GM21526 (cell line): ENCODE results near the gene RPF1.
"Not testable (repeated sequence)": the region's sequence is repeated elsewhere in the genome, so short reads cannot be mapped to it uniquely, and the experiment has no call there.

Experiments
- ATAC-seq: cut with Tn5 transposase; IDR thresholded peaks from one replicate; pipeline ENCODE4 v1.9.1; 2021; ENCODE audit warnings: moderate library complexity; ENCODE audit not compliant: unreplicated experiment, low FRiP score

The RPF1 gene, protein sequence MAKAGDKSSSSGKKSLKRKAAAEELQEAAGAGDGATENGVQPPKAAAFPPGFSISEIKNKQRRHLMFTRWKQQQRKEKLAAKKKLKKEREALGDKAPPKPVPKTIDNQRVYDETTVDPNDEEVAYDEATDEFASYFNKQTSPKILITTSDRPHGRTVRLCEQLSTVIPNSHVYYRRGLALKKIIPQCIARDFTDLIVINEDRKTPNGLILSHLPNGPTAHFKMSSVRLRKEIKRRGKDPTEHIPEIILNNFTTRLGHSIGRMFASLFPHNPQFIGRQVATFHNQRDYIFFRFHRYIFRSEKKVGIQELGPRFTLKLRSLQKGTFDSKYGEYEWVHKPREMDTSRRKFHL

DNA sequence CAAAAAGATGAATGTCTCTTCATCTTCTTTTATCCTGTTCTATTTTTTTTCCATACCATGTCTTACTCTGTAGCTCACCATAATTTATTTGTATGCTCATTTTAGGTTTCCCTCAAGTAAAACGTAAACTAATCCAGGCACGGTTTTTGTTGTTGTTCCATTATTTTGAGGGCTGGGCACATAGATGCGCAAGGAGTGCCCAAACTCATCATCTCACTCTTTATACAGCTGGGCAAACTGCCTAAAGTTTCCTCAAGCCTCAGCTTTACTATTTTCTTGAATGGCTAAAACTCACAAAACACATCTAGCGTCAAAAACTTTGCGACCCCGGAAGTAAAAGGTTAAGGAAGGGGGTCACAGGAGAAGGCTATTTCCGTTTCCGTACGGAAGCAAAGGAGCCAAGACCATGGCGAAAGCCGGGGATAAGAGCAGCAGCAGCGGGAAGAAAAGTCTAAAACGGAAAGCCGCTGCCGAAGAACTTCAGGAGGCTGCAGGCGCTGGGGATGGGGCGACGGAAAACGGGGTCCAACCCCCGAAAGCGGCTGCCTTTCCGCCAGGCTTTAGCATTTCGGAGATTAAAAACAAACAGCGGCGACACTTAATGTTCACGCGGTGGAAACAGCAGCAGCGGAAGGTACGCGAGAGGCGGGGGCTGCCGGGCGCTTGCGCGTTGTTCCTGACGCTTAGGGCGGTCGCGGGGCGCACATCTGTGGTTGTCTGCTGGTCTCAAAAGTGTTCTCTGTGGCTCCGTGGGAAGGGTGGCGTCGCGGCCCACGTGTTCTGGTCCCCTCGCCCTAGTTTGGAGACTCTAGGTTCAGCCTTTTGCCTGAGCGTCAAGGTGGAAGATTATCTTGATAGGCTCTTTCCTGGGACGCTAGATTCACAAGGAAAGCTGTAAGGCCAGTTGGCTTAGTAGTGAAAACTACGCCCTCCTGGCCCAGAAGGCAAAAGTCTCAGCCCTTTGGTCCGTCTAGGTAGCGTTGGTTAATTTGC, at the start of gene RPF1:
RPF1 (plus strand) TSS at position 391 of the 993 bp plus-strand sequence; CDS start at position 407, 16 bp downstream.
- peak; percentile 94 for ATAC-seq

DNA sequence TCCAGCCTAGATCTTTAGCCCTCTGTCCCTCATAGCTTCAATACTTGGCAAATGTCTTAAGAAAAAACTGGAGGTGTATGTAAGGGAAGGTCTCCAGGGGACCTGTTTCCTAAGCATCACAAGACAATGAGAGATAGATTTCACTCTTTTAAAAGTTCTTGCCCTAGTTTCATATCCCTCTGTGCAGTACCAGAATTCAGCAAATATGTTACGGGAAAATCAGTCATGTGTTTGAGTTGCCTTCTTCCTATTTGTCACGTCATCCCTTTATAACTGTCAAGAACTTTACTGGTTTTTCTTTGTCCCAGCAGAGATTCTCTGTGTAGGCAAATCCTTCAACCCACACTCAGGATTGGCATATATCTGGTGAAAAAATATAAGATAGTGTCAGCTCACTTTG, 48.5 kb upstream of the RPF1 start:
- no peak for ATAC-seq

DNA sequence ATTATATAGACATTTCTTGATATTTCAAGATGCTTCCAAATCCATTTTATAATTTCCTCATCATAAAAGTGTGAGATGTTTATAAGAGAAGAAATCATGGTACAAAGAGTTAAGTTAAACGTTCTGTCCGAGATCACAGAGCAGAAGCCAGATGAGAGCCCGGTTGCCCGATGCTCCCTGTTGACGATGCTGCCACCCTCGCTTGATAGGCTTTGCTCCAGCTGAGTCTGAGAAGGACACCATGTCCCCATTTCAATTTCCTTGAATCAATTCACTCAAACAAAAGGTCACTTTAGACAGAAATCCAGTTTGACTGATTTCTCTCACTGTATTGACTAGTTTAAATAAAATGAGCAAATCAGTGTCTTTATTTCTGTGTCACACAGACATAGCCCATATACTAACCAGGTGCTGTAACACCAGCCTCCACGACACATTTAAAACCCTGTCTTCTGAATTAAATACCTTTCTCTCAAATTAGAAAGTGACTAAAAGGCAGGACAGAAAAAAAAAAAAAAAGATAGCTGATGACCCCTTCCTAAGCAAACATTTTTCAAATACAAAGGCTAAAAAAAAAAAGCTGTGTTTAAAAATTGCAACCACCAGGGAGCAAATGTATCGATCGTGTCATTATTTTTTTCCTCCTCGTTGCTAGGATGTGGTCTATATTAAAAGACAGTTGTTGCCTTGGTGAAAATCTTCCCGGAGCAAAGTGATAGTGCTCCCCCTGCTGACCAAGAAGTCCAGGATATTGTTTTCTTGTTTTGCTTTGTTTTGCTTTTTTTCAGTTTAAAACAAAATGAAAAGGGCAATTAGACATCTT, 45.6 kb upstream of the RPF1 start:
- ATAC-seq: peak; percentile 53

DNA sequence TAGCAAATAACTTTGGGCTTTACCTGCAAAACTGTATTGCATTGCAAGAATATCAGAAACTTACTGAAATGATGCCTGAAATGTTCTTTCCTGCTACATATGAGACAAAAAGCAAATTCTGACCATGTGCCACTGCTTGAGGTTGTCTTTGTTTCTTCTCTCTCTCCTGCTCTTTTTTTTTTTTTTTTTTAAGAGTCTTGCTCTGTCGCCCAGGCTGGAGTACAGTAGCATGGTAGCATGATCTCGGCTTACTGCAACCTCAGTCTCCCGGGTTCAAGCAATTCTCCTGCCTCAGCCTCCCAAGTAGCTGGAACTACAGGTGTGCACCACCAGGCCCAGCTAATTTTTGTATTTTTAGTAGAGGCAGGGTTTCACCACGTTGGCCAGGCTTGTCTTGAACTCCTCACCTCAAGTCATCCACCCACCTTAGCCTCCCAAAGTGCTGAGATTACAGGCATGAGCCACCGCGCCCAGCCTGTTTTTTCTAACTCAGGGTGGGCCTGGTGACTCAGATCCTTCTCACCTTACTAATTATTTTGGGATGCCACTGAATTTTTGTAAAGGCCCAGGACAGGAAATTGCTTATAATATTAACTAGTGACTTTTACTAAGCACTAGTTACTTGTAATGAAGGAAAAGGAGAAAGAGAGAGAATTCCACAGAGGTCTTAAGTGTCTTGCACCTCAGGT, 44.8 kb upstream of the RPF1 start:
- ATAC-seq: no peak

DNA sequence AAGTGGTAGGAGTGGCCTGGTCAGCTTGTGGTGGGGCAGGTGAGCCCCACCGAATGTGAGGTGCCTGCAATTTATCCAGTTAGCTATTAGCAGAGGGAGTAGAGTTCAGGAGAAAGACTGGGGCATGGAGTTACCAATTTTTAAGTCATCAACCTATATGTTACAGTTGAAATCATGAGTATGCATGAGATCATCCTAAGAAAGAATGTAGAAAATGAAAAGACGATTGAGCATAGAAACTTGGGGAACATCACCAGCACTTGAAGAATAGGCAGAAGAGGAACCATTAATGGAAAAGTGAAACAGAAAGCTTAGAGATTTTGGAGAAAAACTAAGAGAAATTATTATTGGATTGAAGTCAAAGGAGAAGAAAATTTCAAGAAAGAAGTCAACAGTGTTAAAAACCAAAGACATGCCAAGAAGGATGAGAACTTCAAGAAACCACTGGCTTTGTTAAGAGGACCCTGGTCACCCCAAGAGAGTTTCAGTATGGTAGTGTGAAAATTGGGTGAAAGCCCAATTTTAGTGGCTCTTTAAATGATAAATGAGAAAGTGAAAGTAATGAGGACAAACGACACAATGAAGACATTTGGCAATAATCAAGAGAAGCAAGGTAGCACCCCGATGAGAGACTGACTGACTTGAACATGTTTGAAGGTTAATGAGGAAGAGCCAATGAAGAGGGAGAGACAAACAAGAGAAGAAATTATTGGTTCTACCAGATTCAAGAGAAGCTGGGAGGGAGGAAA, 44.1 kb upstream of the RPF1 start:
- ATAC-seq: no peak

DNA sequence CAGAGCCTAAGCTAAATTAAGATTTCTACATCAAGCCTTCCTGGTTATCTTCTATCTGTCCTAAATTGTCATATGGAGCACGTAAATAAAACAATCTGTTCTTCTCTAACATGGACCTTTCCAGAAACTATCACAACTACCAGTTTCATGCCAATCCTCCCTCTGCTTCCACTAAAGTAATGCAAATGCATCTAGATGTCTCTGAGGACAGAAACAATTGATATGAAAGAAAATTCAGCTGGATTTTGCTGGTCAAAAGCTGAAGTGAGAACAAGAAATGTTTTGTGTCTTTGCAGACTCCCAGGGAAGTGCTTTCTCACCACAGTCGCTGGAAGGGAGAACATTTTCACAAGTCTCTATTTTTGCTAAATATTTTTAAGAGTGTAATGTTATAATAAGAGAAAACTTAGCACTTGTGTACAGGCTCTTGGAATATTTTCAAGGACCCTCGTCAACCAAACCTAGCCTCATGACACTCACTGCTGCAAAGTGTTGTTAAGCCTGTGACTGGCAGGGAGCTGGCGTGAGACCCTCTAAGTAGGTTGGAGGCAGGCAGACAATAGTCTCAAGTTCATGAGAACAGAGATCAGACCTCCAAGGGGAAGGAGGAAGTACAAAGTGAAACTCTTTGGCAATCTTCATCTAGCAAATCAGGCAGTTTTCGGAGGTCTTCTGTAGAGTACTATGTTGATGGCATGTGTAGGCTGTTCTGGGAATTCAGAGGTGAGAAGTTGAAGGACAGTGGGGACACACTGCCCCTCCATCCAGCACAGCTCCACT, 42.0 kb upstream of the RPF1 start:
- ATAC-seq: no peak

DNA sequence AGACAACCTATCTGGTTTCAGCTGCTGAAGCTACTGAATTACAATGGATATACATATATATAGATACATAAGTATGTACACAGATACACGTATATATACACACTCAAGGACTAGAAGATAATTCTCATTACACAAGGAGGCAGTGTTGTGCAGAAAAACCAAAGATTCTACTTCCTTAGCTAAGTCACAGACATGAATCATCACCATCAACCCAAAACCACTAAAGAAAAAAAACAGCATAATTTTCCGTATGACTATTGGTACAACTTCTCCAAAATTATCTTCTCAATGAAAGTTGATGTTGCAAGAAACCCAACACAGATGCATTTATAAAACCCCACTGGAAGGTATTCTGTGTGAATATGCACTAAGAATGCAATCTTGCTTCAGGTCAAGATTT, 36.8 kb upstream of the RPF1 start:
- peak; percentile 94 for ATAC-seq

DNA sequence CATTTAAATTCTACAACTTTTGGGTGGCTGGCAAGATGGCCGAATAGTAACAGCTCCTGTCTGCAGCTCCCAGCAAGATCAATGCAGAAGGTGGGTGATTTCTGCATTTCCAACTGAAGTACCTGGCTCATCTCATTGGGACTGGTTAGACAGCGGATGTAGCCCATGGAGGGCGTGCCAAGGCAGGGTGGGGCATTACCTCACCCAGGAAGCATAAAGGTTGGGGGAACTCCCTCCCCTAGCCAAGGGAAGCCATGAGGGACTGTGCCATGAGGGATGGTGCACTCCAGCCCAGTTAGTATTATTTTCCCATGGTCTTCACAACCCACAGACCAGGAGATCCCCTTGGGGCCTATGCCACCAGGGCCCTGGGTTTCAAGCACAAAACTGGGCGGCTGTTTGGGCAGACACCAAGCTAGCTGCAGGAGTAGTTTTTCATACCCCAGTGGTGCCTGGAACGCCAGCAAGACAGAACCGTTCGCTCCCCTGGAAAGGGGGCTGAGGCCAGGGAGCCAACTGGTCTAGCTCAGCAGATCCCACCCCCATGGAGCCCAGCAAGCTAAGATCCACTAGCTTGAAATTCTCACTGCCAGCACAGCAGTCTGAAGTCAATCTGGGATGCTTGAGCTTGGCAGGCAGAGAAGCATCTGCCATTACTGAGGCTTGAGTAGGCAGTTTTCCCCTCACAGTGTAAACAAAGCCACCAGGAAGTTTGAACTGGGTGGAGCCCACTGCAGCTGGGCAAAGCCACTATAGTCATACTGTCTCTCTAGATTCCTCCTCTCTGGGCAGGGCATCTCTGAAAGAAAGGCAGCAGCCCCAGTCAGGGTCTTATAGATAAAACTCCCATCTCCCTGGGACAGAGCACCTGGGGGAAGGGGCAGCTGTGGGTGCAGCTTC, 36.1 kb upstream of the RPF1 start:
- ATAC-seq: not testable (repeated sequence)

DNA sequence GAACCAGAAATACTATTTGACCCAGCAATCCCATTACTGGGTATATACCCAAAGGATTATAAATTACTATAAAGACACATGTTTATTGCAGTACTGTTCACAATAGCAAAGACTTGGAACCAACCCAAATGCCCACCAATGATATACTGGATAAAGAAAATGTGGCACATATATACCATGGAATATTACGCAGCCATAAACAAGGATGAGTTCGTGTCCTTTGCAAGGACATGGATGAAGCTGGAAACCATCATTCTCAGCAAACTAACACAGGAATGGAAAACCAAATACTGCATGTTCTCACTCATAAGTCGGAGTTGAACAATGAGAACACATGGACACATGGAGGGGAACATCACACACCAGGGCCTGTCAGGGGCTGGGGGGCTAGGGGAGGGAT, 30.4 kb upstream of the RPF1 start:
- not testable (repeated sequence) for ATAC-seq

DNA sequence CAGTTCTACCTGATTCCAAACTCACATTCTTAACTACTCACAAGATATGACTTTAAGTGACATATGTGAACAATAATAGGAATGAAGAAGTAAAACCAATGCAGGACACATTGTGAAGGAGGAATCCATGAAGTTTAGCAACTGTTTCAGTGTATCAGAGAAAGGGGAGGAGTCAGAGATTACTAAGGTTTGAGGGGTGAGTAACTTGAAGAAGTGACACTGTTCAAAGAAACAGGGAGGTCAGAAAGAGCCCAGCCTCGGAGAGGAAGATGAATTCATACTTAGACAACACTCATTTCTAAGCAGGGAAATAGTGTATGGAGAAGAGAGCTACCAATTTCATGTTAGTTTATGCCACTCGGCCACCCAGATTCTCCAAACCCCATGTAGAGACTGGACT, 28.2 kb upstream of the RPF1 start:
- no peak for ATAC-seq

DNA sequence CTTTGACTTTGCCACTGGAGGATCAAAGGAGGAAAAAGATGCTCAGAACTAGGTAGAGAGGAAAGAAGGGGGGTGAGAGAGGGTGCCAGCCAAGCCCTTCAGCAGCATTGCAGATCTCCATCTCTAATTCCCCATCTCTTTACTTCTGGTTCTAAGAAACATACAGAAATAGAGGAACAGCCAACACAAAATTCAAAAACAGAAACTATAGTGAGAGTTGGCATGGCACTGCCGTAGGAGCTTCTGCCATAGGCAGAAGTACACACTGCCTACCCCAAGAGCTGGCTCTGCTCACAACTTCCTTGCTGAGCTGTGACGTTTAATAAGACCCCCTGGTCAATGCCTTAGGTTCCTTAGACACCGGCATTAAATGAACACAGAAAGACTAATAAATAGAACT, 26.6 kb upstream of the RPF1 start:
- ATAC-seq: no peak

DNA sequence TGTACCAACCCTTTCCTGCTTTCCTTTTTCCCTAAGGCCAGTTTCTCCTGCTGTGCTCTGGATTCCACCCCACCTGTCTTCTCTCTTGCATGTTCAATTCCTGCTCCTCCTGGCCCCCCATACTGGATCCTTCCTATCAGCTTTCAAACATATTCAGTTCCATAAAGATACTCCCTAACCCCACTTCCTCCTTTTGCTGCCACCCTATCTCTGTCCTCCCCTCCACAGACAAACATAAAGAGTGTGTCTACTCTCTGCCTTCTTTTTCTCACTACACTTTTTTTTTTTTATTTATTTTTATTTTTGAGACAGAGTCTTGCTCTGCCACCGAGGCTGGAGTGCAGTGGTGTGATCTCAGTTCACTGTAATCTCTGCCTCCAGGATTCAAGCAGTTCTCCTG, 16.9 kb upstream of the RPF1 start:
- ATAC-seq: no peak

DNA sequence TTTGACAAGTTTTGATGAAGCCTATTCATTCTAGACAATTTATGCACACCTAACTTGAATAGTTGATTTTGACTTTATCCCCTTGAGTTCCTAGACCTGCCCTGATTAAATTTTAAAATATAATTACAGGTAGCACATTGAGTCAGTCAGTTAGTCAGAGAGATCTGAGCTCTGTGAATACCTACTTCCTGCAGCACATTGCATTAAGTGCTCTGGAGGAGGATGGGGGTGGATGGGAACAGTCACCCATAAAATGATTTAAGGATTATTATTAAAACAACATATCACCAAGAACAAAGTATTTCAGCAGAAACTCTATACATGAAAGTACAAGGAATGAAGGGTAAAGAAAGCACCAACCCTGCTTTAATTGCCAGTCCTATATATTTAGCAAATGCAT, 11.8 kb upstream of the RPF1 start:
- ATAC-seq: no peak

DNA sequence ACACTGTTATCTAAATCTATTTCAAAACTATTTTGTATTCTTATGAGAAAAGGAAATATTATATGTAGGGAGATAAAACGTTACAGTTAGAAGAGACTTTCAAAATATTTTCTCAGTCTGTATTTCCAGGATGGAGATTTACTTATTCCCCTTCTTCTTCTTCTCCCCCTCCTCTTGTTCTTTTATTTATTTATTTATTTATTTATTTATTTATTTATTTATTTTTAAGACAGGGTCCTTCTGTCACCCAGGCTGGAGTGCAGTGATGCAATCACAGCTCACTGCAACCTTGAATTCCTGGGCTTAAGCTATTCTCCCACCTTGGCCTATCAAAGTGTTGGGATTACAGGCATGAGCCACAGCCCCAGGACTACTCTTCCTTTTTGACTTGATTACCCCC, 2.8 kb upstream of the RPF1 start:
- no peak for ATAC-seq

DNA sequence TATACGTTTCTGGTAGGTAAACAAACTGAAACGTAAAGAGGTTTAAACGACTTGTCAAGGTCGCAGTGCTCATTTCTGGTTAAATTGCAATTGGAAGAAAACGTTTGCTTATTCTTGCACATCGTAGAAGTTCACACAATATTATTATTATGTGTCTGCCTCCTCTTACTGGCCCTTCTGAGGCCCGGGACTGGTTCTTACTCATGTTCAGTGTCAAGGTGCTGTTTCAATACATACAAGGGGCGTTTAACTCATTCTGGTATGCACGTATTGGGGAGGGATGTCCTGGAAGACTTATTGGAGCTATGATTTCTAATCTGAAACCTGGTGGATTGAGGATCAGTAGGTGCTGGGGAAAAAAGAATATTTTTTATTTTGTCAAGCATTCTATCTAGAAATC, 932 bp downstream of the RPF1 start:
- ATAC-seq: peak; percentile 24

DNA sequence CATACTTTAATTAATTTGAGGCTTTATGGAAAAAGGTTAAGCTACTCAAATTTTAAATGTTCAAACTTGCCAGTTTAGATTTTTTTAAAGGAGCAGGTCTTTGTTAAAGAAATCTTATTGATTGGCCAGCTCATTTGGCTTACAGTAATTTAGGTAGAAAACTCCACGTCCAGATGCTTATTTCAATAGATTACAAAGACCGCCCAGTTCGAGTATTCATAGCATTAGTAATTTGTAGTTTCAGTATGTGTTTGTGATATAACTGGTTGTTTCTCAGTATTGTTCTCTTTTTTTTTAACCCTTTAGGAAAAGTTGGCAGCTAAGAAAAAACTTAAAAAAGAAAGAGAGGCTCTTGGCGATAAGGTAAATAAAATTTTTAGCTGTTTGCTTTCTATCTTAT, 1.6 kb downstream of the RPF1 start:
- ATAC-seq: no peak

DNA sequence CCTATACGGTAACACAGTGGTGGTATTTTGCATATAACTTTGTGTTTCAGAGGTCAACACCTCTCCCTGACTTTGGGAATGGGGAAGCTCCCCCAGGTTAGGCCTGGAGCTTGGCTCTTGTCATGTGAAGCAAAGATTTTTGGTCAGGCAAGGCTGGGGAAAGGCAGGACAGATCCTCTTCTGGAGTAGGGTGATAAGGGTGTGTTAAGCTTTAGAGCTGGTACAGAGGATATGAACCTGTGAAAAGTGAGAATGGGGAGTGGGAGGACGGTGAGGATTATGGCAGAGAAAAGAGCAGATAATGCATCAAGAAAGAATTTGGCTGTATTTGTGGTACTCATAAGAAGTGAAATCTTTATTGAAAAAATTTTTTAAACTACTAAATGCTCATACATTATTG, 2.3 kb downstream of the RPF1 start:
- ATAC-seq: no peak

DNA sequence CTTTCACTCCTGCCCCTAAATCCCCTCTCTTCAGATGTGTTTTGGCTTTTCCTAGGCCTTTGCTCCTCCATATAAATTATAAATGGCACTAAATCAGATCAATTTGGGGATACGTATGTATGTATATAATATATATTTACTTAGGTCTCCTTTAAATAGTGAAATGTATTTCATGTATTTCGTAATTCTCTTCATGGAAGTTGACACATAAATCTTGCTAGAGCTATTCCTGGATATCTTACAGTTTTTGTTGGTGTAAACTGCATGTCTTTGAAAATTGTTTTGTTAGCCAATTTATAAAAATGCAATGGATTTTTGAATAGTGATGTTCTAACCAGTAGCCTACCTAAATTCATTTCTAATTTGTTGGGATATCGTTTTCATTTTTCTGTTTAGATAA, 9.0 kb downstream of the RPF1 start:
- no peak for ATAC-seq
